ENCODE results near the gene PGAP3. TPM values are rescaled to one million over a fixed set of nuclear protein-coding genes. Genes with fewer than 3 reads are reported as not detected.

PGAP3 gene
- total RNA-seq, 1 donor from 2014 or later = 11.2 TPM

DNA sequence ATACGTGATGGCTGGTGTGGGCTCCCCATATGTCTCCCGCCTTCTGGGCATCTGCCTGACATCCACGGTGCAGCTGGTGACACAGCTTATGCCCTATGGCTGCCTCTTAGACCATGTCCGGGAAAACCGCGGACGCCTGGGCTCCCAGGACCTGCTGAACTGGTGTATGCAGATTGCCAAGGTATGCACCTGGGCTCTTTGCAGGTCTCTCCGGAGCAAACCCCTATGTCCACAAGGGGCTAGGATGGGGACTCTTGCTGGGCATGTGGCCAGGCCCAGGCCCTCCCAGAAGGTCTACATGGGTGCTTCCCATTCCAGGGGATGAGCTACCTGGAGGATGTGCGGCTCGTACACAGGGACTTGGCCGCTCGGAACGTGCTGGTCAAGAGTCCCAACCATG is 36.9 kb upstream of the PGAP3 start:
- Mint-ChIP-seq H3K27ac (ENCODE audit: unreplicated experiment) (no peak overlapping the region), H3K4me1 (ENCODE audit: unreplicated experiment) (no peaks in the 10 kb centered on the region), H3K4me3 (ENCODE audit: unreplicated experiment) (no peak overlapping the region), H3K27me3 (ENCODE audit: unreplicated experiment) (peaks cover 6% of the 10 kb centered on the region), H3K9me3 (ENCODE audit: unreplicated experiment) (no peaks in the 10 kb centered on the region), H3K36me3 (ENCODE audit: low read depth, unreplicated experiment) (peaks cover 9% of the 10 kb centered on the region)
- no peak for DNase-seq (ENCODE audit: low spot score)
- TF ChIP-seq, protein P1, sequence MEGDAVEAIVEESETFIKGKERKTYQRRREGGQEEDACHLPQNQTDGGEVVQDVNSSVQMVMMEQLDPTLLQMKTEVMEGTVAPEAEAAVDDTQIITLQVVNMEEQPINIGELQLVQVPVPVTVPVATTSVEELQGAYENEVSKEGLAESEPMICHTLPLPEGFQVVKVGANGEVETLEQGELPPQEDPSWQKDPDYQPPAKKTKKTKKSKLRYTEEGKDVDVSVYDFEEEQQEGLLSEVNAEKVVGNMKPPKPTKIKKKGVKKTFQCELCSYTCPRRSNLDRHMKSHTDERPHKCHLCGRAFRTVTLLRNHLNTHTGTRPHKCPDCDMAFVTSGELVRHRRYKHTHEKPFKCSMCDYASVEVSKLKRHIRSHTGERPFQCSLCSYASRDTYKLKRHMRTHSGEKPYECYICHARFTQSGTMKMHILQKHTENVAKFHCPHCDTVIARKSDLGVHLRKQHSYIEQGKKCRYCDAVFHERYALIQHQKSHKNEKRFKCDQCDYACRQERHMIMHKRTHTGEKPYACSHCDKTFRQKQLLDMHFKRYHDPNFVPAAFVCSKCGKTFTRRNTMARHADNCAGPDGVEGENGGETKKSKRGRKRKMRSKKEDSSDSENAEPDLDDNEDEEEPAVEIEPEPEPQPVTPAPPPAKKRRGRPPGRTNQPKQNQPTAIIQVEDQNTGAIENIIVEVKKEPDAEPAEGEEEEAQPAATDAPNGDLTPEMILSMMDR (IDR thresholded peaks at IDR 0.05; ENCODE audit: unreplicated experiment) = no peak

GRCh38 chr17:39722965-39723848 is 35.4 kb upstream of the PGAP3 start:
- no peak overlapping the region for H3K4me3 Mint-ChIP-seq (ENCODE audit: unreplicated experiment)
- TF ChIP-seq, protein P1 (IDR thresholded peaks at IDR 0.05; ENCODE audit: unreplicated experiment) = no peak
- H3K9me3 Mint-ChIP-seq (ENCODE audit: unreplicated experiment) = no peaks in the 10 kb centered on the region
- DNase-seq (ENCODE audit: low spot score) = no peak
- H3K27me3 Mint-ChIP-seq (ENCODE audit: unreplicated experiment) = peaks cover 6% of the 10 kb centered on the region
- no peaks in the 10 kb centered on the region for H3K4me1 Mint-ChIP-seq (ENCODE audit: unreplicated experiment)
- H3K36me3 Mint-ChIP-seq (ENCODE audit: low read depth, unreplicated experiment) = peaks cover 4% of the 10 kb centered on the region
- peak overlapping the region; percentile 67 for H3K27ac Mint-ChIP-seq (ENCODE audit: unreplicated experiment)

- H3K36me3 Mint-ChIP-seq (ENCODE audit: low read depth, unreplicated experiment) = peaks cover 3% of the 10 kb centered on the region
- no peak for DNase-seq (ENCODE audit: low spot score)
- TF ChIP-seq, protein P1 (IDR thresholded peaks at IDR 0.05; ENCODE audit: unreplicated experiment) = no peak
- H3K27ac Mint-ChIP-seq (ENCODE audit: unreplicated experiment) = no peak overlapping the region
- H3K4me1 Mint-ChIP-seq (ENCODE audit: unreplicated experiment) = no peaks in the 10 kb centered on the region
- no peaks in the 10 kb centered on the region for H3K9me3 Mint-ChIP-seq (ENCODE audit: unreplicated experiment)
- H3K4me3 Mint-ChIP-seq (ENCODE audit: unreplicated experiment) = no peak overlapping the region
- H3K27me3 Mint-ChIP-seq (ENCODE audit: unreplicated experiment) = peaks cover 6% of the 10 kb centered on the region
Measured at GRCh38 chr17:39722104-39722503, 34.2 kb upstream of the PGAP3 start.

DNA sequence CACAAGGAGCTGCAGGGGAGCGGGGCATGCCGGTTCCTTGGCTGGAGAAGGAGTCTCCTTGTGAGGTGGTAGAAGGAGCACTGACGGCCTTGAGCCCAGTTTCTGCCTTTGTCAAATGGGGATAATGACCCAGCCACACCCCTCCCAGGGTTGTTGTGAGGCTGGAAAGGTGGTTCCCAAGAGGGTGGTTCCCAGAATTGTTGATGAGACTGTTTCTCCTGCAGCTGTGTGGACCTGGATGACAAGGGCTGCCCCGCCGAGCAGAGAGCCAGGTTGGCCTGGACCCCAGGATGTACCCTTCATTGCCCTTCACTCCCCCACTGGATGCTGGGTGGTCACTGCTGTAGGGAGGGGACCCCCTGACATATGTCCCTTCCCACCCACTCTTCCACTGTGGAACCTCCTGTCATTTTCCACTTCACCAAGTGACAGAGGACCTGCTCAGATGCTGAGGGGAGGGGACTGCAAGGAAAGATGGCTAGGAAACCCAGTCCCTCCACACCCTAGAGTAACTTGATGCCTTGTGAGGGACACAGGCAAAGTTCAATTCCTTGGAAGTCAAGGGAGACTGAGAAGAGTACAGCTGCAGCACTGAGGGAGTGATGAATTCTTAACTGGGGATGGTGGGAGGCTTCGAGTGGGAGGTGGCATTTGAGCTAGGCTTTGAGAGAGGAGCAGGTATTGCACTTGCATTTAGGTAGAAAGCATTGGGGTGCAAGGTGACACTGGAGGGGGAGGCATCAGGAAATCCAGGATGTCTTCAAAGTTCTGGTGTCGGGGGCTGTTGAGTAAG is 31.9 kb upstream of the PGAP3 start:
- no peak overlapping the region for H3K4me3 Mint-ChIP-seq (ENCODE audit: unreplicated experiment)
- H3K9me3 Mint-ChIP-seq (ENCODE audit: unreplicated experiment) = no peaks in the 10 kb centered on the region
- no peaks in the 10 kb centered on the region for H3K4me1 Mint-ChIP-seq (ENCODE audit: unreplicated experiment)
- no peaks in the 10 kb centered on the region for H3K36me3 Mint-ChIP-seq (ENCODE audit: low read depth, unreplicated experiment)
- TF ChIP-seq, protein P1 (IDR thresholded peaks at IDR 0.05; ENCODE audit: unreplicated experiment) = no peak
- DNase-seq (ENCODE audit: low spot score) = no peak
- no peak overlapping the region for H3K27ac Mint-ChIP-seq (ENCODE audit: unreplicated experiment)
- H3K27me3 Mint-ChIP-seq (ENCODE audit: unreplicated experiment) = peaks cover 5% of the 10 kb centered on the region
